ENCODE results near the gene FMNL1.

Gene FMNL1

DNA sequence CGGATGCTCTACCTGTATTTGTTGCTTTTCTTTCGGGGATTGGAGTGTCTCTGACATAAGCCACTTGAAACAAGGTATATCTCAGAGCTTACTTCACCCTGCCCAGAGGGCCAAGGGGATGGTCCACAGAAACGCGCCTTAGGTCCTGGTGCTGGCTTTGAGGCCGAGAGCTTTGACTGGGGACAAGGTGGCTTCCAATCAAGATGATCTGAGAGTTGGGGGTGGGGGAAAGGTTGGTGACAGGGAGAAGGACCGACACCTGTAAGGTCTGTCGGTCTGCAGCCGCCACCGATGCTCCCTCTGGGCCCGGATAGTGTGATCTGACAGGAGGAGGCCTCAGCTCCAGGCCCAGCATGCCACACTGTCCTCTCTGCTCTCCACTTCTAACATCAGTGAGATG lies 62.0 kb downstream of the FMNL1 start:
- no peak for DNase-seq (ENCODE audit: low spot score)

DNA sequence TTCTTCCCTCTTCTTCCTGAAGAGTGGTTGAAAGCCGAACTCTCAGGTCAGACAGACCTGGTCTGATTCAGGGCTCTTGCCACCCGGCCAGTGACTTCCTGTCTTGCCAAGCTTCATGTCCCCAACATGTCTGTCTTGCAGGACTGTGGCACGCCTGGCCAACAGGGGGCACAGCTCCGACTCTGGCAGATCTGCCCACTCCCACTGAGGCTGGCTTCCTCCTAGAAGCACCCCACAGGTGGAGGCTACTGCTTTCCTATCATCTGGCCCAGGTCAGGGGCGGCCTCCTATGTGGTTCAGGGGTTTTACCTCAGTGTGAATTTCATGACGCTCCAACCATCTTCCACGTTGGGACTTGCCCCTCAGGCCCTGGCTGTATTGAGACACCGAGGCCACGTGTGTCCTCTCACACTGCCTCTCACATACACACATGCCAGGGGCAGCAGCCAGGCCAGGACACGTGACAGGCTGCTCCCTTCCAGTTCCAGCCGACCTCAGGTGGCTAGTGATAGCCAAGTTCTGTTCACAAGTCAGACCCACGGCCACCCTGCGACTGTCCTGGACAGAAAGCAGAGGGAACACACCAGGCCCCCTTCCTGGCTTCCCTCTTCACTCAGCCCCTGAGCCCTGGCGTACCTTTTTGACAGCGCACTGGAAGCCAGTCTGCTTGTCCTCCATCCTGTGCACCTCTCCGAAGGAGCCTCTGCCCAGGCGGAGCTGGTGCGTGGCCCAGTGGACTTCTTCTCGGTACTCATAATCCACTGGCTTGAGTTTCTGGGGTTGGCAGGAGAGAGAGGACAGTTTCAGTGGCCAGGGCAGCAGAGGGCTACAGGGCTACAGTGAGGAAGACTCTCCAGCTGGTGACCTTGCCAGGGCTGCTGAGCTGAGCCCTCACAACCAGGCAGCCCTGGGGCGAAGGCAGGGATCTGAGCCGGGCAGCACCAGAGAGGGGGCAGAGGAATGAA lies 62.8 kb downstream of the FMNL1 start:
- DNase-seq (ENCODE audit: low spot score): no peak

DNA sequence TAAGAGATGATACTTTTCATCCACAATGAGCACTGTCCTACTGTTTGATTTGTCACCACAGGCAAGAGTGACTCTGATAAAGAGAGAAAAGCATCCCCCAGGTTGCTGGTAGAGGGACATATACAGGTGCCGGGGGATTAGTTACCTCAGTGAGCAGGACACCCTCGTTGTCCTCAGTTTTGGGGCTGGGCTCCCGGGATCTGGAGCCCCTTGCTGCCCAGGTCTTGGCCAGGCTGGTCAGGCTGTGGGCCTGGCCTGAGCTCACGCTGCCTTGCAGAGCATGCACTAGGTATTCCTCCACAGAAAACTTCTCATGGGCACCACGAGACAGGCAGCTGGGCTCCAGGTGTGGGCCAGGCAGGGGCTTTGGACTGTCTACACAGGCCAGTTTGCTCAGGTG lies 64.6 kb downstream of the FMNL1 start:
- DNase-seq (ENCODE audit: low spot score): no peak

DNA sequence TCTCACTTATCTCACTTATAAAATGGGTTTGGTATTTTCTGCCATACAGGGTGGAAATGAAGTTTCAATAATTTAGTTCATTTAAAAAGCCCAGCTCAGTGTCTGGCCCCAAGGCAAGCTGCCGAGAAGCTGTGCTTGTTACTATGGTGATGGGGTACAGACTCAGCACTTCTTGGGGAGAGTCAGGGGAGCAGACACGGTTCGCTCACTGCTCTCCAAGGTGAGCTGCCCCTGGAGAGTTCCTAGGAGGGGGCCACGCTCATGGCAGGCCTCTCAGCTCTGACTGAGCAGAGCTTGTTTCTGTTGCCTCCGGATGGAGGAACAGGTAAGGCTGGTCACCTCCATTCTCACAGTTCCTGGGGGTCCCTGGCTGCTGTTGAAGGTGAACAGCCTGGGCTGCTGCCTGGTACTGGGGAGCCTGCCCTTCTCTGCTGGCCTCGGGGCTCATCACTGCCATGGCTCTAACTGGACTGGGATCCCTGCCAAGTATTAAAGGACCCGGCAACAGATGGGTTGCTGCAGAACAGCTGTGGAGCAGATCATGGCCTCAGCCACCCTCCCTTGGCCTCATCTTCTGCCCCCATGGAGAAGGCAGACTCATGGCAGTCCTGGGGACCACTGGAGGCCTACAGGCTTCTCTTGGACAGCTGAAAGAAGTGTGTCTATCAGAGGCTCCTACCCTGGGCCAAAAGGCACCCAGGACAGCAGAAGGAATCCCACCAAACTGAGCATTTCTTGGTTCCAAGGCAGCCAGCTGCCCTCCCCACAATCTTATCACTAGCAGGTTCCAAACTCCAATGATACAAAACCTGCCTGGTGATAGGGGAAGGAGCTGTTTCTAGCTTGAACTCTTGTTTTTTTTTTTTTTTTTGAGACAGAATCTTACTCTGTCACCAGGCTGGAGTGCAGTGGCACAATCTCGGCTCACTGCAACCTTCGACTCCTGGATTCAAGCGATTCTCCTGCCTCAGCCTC lies 66.1 kb downstream of the FMNL1 start:
- no peak for DNase-seq (ENCODE audit: low spot score)

DNA sequence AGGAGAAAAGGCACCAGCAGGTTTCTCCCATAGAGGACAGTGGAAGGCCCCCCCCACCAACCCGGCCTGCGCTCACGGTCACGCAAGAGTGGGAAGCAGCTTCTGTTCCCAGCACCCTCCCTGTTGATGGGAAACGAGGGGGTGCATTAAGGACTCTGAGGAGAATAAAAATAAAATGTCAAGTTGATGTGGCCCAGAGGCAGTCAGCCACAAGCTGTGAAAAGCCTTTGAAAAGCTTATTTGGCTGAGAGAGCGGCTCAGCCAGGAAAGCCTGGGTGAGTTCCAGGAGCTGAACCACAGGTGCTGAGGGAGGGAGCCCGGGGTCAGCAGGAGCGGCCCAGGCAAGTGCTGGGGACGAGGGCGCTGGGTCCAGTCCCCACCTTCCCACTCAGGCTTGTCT lies 67.1 kb downstream of the FMNL1 start:
- DNase-seq (ENCODE audit: low spot score): no peak

DNA sequence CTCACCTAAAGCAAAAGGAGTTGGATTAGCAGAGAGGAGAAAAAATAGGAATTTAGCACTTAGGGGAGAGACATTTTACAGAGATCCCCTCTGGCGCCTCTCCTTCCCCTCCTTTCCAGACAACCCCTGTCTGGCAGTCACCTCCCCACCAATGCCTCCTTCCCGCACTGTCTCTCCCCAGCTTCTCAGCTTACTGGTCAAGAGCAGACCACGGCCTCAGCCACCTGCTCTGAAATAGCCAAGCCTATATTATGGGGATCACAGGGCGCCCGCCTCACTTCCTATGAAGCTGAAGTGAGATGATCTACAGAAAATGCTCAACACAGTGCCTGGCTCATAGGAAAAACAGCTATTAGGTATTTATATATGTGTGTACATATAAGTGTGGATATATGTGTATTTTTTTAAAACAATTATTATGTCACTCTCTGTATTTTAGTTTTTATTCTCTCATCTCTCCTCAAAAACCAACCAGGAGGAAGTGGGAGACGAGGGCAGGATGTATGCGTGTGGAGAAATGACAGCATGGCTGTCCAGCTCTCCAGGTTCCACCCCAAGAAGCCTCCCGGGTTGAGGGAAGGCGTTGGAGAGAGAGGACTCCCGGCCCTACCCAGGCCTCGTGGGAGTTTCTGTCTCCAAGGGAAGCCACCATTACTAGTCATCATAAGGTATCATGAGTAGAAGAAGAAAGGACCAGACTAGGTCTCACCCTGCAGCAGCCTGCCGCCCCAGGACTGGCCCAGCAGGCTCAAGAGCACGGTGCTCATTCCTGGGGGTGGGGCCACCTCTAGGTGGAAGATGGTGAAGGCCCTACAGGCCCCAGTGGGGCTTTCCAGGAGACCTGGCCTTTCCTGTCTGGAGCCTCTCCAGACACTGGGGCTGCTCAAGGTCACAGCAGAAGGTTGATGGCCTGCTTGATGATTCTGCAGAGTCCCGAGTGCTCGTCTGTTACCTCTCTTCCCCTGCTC lies 67.9 kb downstream of the FMNL1 start:
- no peak for DNase-seq (ENCODE audit: low spot score)

DNA sequence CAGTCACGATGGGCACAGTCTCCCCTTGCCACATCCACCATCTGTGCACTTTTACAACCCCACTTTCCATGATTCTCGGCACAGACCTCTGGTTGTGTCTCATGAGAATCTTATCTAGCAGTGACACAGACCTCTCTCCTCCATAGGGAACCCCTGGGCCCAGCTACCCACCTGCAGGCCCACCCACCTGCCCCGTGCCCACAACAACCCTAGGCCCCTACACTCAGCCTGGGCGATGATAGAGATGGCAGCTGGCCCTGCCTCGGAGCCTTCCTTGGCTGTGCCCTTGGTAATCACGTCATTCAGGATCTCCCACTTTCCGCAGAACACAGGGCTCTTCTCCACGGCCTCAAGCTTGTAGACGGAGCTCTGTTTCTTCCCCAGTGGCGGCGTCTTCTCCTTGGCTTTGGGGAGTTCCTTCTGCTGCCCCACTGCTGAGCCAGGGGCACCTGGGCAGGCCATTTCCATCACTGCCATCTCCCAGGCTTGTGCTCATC lies 68.6 kb downstream of the FMNL1 start:
- no peak for DNase-seq (ENCODE audit: low spot score)

DNA sequence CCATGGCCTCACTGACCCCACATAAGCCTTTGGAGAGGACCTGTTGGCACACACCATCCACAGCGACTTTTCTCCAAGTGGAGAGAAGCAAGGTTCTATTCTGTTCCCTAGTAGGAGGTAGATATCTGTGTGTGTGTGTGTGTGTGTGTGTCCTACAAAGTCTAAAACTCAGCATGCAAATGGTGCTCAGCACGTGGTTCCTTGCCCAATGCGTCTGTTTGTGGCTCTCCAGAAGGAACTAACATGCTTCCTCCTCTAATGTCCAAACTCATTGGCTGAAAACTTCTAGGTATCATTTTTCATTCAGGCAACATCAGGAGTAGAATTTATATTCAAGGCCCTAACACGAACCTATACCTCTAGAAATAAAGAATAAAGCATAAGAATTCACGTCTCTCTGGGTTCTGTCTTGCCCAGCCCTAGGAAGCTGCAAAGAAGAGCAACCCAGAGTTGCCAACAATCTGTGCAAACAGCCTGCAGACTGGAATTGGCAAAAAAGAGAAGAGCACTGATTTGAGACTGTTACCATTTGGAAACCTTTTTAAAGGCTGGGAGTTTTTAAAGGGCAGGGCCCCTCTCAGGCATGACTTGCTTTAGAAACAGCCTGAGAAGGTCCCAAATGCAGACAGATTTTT lies 69.6 kb downstream of the FMNL1 start:
- no peak for DNase-seq (ENCODE audit: low spot score)

DNA sequence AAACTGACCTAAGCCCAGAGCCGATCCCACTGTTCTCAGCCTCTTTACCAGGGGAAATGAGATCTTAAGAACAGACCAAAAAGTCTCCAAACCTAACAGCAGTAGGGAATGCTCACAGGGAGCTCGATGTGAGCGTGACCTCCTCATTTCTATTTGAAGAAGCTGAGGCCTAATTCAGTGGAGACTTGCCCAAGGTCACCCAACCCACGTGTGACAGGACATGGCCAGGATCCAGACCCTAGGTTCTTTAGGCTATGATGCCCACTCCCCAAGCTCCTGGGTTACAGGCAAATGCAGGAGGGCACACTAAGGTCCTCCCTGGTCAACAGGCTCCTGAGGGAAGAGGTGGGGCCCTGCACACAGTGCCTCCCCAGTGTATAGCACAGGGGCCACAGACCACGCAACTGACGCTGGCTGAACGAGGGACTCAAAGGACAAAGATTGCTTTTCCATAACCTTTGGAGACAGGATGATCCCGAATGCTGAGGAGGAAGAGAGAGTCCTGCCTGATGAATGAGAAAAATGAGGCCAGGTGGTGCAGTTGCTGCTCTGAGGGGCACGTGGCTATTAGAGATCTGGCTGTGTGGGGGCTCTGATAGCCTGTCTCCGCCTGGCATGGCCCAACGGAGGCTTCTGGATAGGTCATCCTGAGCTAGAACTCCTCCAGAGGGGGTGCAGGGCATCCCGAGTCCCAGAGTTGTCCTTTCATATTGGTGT lies 71.2 kb downstream of the FMNL1 start:
- no peak for DNase-seq (ENCODE audit: low spot score)

DNA sequence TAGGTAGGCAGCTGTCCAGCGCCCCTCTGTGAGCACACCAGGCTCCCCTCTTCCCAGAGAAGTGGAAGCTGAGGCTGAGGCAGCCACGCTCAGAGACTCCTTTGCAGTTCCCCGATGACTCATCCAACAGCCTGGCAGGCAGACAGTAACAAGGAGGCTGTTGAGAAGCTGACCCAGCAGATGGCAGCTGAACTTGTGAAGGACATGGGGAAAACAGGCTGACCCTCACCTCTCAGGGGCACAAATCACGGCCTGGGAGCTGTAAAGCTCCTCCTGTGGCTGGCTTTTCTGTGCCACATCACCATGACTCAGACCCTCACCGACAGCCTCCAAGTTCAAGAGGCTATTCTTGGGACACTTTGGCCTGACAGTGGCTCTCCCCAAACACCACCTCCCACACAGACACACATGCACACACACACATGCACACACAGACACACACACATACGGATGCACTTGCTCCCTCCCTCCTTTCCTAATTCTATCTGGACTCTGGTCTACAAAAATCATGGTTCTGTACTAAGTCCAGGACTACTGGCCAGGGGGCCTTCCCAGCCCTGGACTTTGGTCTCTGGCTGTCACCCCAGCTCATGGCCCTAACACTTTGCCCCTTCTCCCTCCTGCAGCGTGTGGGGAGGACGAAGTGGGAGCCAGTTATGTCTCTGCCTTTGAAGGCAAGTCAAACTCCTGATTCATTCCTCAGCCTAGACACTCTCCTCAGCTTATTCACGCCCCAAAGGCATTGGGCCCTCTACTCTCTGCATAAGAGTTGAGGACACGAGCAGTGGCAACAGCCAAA lies 71.9 kb downstream of the FMNL1 start:
- no peak for DNase-seq (ENCODE audit: low spot score)

DNA sequence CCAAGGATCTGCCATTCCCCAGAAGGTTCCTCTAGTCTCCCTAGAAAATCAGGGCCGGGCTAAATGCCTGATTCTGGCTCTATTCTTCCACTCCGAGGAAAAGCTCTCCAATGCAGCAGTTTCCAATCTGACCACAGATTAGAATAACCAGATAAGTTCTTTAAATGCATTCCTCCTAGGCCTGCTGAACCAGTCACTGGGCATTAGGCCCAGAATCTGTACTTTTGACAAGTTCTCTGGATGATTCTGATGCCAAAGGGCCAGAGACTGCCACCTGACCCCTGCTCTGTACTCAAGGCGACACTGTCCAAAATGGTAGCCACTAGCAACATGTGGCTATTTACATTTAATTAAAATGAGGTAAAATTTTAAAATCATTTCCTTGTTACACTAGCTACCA lies 72.8 kb downstream of the FMNL1 start:
- DNase-seq (ENCODE audit: low spot score): no peak

DNA sequence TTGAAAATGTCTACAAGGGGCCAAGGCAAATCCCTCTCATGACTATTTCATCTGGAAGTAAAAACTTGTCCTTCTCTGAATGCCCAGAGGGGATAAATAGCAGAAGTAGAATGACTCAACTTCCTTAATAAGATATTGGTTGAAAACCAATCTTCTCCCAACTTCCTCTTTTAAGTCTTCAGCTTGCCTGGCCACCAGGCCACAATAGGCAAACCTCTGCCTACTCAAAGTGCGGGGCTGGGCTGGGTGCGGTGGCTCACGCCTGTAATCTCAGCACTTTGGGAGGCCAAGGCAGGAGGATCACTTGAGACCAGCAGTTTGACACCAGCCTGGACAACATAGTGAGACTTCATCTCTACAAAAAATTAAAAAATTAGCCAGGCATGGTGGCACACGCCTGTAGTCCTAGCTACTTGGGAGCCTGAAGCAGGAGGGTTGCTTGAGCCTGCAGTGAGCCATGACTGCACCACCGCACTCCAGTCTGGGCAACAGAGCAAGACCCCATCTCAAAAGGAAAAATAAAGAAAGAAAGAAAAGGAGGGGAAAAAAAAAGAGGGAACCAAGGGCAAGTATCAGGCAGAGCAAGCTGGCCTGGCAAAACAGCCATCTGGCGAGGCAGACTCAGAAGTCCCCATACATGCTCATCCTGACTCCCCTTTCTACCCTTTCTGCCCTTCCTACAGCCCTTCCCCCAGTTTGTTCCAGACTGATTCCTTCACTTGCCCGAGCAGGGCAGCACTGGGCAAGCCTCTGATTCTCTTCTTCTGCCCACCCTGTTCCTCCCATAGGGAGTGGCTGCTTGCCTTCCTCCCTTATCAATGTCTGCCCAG lies 74.5 kb downstream of the FMNL1 start:
- DNase-seq (ENCODE audit: low spot score): no peak

DNA sequence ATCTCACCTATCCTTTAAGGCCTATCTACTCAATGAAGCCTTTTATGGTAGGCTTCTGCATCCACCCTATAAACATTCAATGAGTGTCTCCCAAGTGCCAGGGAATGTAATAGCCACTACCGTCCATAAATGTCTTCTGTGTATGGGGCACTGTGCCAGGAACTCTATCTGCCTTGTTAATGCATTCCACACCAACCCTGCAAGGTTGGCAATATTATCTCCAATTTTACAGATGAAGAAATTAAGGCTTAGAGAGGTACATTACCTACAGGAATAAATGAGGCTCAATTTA lies 75.1 kb downstream of the FMNL1 start:
- peak; percentile 34 for DNase-seq (ENCODE audit: low spot score)
